Right cardiac atrium (tissue), 5 donors: ENCODE data around the gene TTC13. TPM values are rescaled to one million over a fixed set of nuclear protein-coding genes. Genes with fewer than 3 reads are reported as not detected.

Experiments
- ATAC-seq, 2 donors: fragments of 200-7000 bp; cut with Tn5 transposase; one replicate each; pipeline versions ENCODE4 v1.8.0 to v1.9.1; 2020; ENCODE audit warnings: moderate library complexity in 2 of 2, mild to moderate bottlenecking in 1 of 2
- DNase-seq, 3 donors: peaks; one replicate each; pipeline ENCODE4 v3.0.0-alpha.2; 2020
- H3K27ac ChIP-seq: one replicate; pipeline ENCODE4 v1.5.1; 2013; ENCODE audit warnings: mild to moderate bottlenecking, low read length, control low read depth, moderate library complexity
- H3K27me3 ChIP-seq: one replicate; pipeline ENCODE4 v1.6.1; 2013; ENCODE audit not compliant: control insufficient read depth, insufficient read depth
- H3K4me1 ChIP-seq: one replicate; pipeline ENCODE4 v1.6.1; 2013; ENCODE audit warnings: low read length; ENCODE audit not compliant: control insufficient read depth, insufficient read depth
- H3K4me3 ChIP-seq: one replicate; pipeline ENCODE4 v1.5.1; 2013; ENCODE audit warnings: low read length, control low read depth
- H3K9me3 ChIP-seq: one replicate; pipeline ENCODE4 v1.6.1; 2013; ENCODE audit warnings: low read length; ENCODE audit not compliant: control insufficient read depth
- WGBS: extraction: QIAGEN DNeasy Blood & Tissue Kit; methylation state at CpG from one replicate; pipeline ENCODE4 v1.1.7; 2013; 5-methylcytosine and 5-hydroxymethylcytosine counted together
- intact Hi-C, 4 donors: fragments of 100-400 bp; cut with DNase I; formaldehyde crosslinking; loops; one replicate each; pipeline versions ENCODE4 v1.11.0 to v1.14.0; 2022 to 2023
- polyA plus RNA-seq: library from polyadenylated mRNA; stranded (reverse); fragments of 200-250 nt; gene quantifications from one replicate; pipeline ENCODE4 v1.2.3, GENCODE V29; 2013
- total RNA-seq, 4 donors: library from RNA; stranded (reverse); fragmentation: NEBNext Ultra II Directional; extraction: Animal tissue kit (Norgen Biotek cat#: 25700); gene quantifications; one replicate each; pipeline ENCODE4 v1.2.1, GENCODE V29; 2021
- donor health status: healthy with polysubstance abuse.
- donor health status: DM: no; HTN: yes; CAD: no.
- donor health status: DM: no; HTN: no; CAD: no.
- donor health status: DM: no; HTN: yes; CAD: no; lungs with severe emphysema.
- donor health status: DM: yes; HTN: yes; CAD: no.

The TTC13 gene
- total and polyA plus RNA-seq, 5 donors, result 4.5 to 8.6 (median 6.5) TPM

GRCh38 chr1:230860617-230861384, 117.9 kb downstream of the TTC13 start:
- 87% methylated on average over 9 of the region's 9 CpGs for WGBS
- Histone ChIP-seq H3K4me1 (peaks cover 38% of the 10 kb centered on the region), H3K27ac (peak overlapping the region; percentile 48), H3K4me3 (no peak overlapping the region), H3K27me3 (no peaks in the 10 kb centered on the region), H3K9me3 (no peaks in the 10 kb centered on the region)
- ATAC-seq (no peak), DNase-seq (no peak)
- intact Hi-C loops, result loop anchor here in 1 of 4 donors (10.0 kb wide), 1 partner anchor 56 kb away; no protein-coding TSS in a partner anchor

- H3K4me3 ChIP-seq, result no peak overlapping the region
- WGBS, result 45% methylated on average over 12 of the region's 12 CpGs
- peak in 2 of 3 donors; percentile 43 to 65 for DNase-seq
- H3K27ac ChIP-seq, result peak overlapping the region; percentile 92
- peak; percentile 60 to 71 for ATAC-seq
- no peaks in the 10 kb centered on the region for H3K27me3 ChIP-seq
- intact Hi-C loops, result no loop called here
- no peaks in the 10 kb centered on the region for H3K9me3 ChIP-seq
- peaks cover 33% of the 10 kb centered on the region for H3K4me1 ChIP-seq
Measured at GRCh38 chr1:230858918-230859729, 119.5 kb downstream of the TTC13 start.

- peaks cover 30% of the 10 kb centered on the region for H3K4me1 ChIP-seq
- ATAC-seq, result no peak
- H3K4me3 ChIP-seq, result no peak overlapping the region
- H3K27ac ChIP-seq, result peak overlapping the region; percentile 25
- H3K27me3 ChIP-seq, result no peaks in the 10 kb centered on the region
- H3K9me3 ChIP-seq, result no peaks in the 10 kb centered on the region
- no peak for DNase-seq
- intact Hi-C loops, result no loop called here
- 80% methylated on average over 7 of the region's 7 CpGs for WGBS
Measured at GRCh38 chr1:230858236-230858820, 120.3 kb downstream of the TTC13 start.

GRCh38 chr1:230857822-230858221, 120.8 kb downstream of the TTC13 start:
- peaks cover 29% of the 10 kb centered on the region for H3K4me1 ChIP-seq
- DNase-seq (no peak), ATAC-seq (no peak)
- H3K9me3 ChIP-seq, result peaks cover 1% of the 10 kb centered on the region
- H3K4me3 ChIP-seq, result no peak overlapping the region
- H3K27me3 ChIP-seq, result no peaks in the 10 kb centered on the region
- H3K27ac ChIP-seq, result peak overlapping the region; percentile 25
- 41% methylated on average over 1 of the region's 1 CpG for WGBS
- intact Hi-C loops, result no loop called here

- intact Hi-C loops, result no loop called here
- peak in 1 of 2 donors; percentile 8 for ATAC-seq
- DNase-seq, result peak in 1 of 3 donors; percentile 44
- 88% methylated on average over 13 of the region's 13 CpGs for WGBS
- Histone ChIP-seq H3K9me3 (peaks cover 2% of the 10 kb centered on the region), H3K4me1 (peaks cover 29% of the 10 kb centered on the region), H3K4me3 (no peak overlapping the region), H3K27ac (peak overlapping the region; percentile 69), H3K27me3 (no peaks in the 10 kb centered on the region)
Measured at GRCh38 chr1:230857077-230857476, 121.6 kb downstream of the TTC13 start.

Other genes starting within 250 kb of the TTC13 start
- gene CAPN9, start 231.5 kb downstream of the TTC13 start, total RNA-seq, result under 1 TPM; 0.23 to 0.53 (median 0.28) TPM
- gene CAPN9, start 231.5 kb downstream of the TTC13 start, polyA plus RNA-seq, result 0.25 TPM
- gene C1orf198, start 110.3 kb downstream of the TTC13 start, total RNA-seq, result 10 to 100 TPM; 48.0 to 69.9 (median 56.2) TPM
- 36.1 TPM for gene C1orf198, start 110.3 kb downstream of the TTC13 start, polyA plus RNA-seq
- gene ARV1, start 233 bp upstream of the TTC13 start, total RNA-seq, result 10 to 100 TPM; 25.2 to 29.2 (median 27.6) TPM
- gene ARV1, start 233 bp upstream of the TTC13 start, polyA plus RNA-seq, result 48.5 TPM
- 1 to 10 TPM; 2.3 to 7.3 (median 4.6) TPM for gene FAM89A, start 61.4 kb upstream of the TTC13 start, total RNA-seq
- gene FAM89A, start 61.4 kb upstream of the TTC13 start, polyA plus RNA-seq, result 7.7 TPM
- gene TRIM67, start 183.2 kb upstream of the TTC13 start, total RNA-seq, result under 1 TPM; 0.06 to 0.34 (median 0.10) TPM
- 0.09 TPM for gene TRIM67, start 183.2 kb upstream of the TTC13 start, polyA plus RNA-seq